Smooth muscle cell (in vitro differentiated cells): ENCODE measurements around the gene SHB. TPM values are rescaled to one million over a fixed set of nuclear protein-coding genes. Genes with fewer than 3 reads are reported as not detected.

Experiments
- DNase-seq: peaks from one replicate; lab custom pipeline; 2025; ENCODE audit not compliant: unreplicated experiment; lab: John Stamatoyannopoulos, UW
- H2AFZ ChIP-seq: fragments of 200-600 bp; sonication (generic); 2 replicates; pipeline ENCODE4 v1.6.0; 2016; ENCODE audit warnings: antibody characterized with exemption, low read depth, mild to moderate bottlenecking
- H3F3A ChIP-seq: fragments of 200-600 bp; sonication (generic); 2 replicates; pipeline ENCODE4 v1.6.0; 2017; ENCODE audit warnings: antibody characterized with exemption, low read depth
- H3K27ac ChIP-seq: fragments of 200-600 bp; sonication (generic); 2 replicates; pipeline ENCODE4 v1.5.1; 2016; ENCODE audit warnings: low read depth, mild to moderate bottlenecking
- H3K27me3 ChIP-seq: fragments of 200-600 bp; sonication (generic); 2 replicates; pipeline ENCODE4 v1.6.1; 2016; ENCODE audit warnings: low read depth, mild to moderate bottlenecking
- H3K36me3 ChIP-seq: fragments of 200-600 bp; sonication (generic); 2 replicates; pipeline ENCODE4 v1.5.1; 2016; ENCODE audit warnings: low read depth
- H3K4me1 ChIP-seq: fragments of 200-600 bp; sonication (generic); 2 replicates; pipeline ENCODE4 v1.5.1; 2016; ENCODE audit warnings: low read depth
- H3K4me2 ChIP-seq: fragments of 200-600 bp; sonication (generic); 2 replicates; pipeline ENCODE4 v1.6.0; 2016; ENCODE audit warnings: mild to moderate bottlenecking
- H3K4me3 ChIP-seq: fragments of 200-600 bp; sonication (generic); 2 replicates; pipeline ENCODE4 v1.5.1; 2016; ENCODE audit warnings: mild to moderate bottlenecking
- H3K79me2 ChIP-seq: fragments of 200-600 bp; sonication (generic); 2 replicates; pipeline ENCODE4 v1.6.0; 2016; ENCODE audit warnings: low read depth, mild to moderate bottlenecking
- H3K9ac ChIP-seq: fragments of 200-600 bp; sonication (generic); 2 replicates; pipeline ENCODE4 v1.6.0; 2016; ENCODE audit warnings: low read depth
- H3K9me3 ChIP-seq: fragments of 200-600 bp; sonication (generic); replicated peaks from 2 replicates; pipeline ENCODE4 v1.5.1; 2016; ENCODE audit warnings: low read depth
- H4K20me1 ChIP-seq: fragments of 200-600 bp; sonication (generic); 2 replicates; pipeline ENCODE4 v1.6.0; 2016; ENCODE audit warnings: low read depth
- whole genome bisulfite sequencing: methylation state at CpG from one replicate; pipeline ENCODE4 v1.1.7; 2016; ENCODE audit warnings: low lambda C conversion rate; 5-methylcytosine and 5-hydroxymethylcytosine counted together
- polyA plus RNA-seq: library from polyadenylated mRNA; unstranded; fragments of >200 nt; fragmentation: Nextera tagmentation; extraction: Ambion mirVana; gene quantifications from 2 replicates; pipeline ENCODE4 v1.2.1, GENCODE V29; 2016
- total RNA-seq: library from RNA; depleted of rRNA; stranded (reverse); fragments of >200 nt; gene quantifications from 2 replicates; pipeline ENCODE4 v1.2.3, GENCODE V29; 2014
- TF ChIP-seq, protein P1 (sequence below): fragments of 200-600 bp; sonication (generic); IDR thresholded peaks from 2 replicates; pipeline ENCODE4 v1.5.1; 2017; ENCODE audit warnings: borderline replicate concordance, mild to moderate bottlenecking, antibody characterized with exemption; ENCODE audit not compliant: insufficient read depth, poor library complexity, severe bottlenecking

The SHB gene
- total and polyA plus RNA-seq, 2 experiments from 2014 or later: 16.4 to 32.4 TPM

DNA sequence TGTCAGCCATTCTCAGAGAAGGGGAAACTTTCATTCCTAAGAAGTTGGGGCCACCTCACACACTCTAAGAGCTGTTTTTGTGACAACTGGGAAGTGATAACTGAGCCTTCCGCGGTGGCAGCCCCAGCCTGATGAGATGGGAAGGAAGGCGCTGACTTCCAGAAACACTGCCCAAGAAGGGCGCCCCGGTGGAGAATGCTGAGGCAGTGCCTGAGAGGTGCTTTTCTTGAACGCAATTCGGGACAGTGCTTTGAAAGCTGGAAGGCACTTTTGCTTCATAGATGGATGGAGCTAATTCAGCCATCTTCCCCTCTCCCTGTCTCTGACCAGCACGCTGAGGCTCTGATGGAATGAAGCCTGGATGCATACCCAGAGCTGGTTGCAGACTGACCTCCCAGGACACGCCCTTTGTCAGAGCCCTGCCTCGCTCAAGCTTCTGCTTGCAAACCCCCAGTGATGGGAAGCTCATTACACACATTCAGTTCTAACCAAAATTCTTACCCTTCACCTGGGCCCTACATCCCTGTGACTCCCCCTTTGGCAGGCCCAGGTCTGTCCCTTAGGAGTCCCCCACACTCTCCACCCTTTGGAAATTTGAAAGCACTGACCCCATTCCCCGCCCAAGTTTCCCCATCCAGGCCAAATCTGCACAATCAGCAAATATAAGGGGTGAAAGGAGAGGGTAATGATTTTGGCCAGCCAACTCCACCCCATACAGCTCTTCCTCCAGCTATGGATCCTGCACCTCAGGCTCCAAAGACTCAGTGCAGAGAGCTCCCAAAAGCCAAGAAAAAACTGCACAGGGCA, 98.5 kb downstream of the SHB start:
- no peak overlapping the region for H3K9ac ChIP-seq
- peaks cover 48% of the 10 kb centered on the region for H3K79me2 ChIP-seq
- WGBS: 97% methylated on average over 11 of the region's 11 CpGs
- H3K4me2 ChIP-seq: no peak overlapping the region
- TF ChIP-seq, protein P1, sequence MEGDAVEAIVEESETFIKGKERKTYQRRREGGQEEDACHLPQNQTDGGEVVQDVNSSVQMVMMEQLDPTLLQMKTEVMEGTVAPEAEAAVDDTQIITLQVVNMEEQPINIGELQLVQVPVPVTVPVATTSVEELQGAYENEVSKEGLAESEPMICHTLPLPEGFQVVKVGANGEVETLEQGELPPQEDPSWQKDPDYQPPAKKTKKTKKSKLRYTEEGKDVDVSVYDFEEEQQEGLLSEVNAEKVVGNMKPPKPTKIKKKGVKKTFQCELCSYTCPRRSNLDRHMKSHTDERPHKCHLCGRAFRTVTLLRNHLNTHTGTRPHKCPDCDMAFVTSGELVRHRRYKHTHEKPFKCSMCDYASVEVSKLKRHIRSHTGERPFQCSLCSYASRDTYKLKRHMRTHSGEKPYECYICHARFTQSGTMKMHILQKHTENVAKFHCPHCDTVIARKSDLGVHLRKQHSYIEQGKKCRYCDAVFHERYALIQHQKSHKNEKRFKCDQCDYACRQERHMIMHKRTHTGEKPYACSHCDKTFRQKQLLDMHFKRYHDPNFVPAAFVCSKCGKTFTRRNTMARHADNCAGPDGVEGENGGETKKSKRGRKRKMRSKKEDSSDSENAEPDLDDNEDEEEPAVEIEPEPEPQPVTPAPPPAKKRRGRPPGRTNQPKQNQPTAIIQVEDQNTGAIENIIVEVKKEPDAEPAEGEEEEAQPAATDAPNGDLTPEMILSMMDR: no peak
- no peaks in the 10 kb centered on the region for H3K36me3 ChIP-seq
- peaks cover 5% of the 10 kb centered on the region for H3K4me1 ChIP-seq
- H3K9me3 ChIP-seq: no peaks in the 10 kb centered on the region
- H3K27me3 ChIP-seq: no peaks in the 10 kb centered on the region
- DNase-seq: no peak
- no peak overlapping the region for H3K4me3 ChIP-seq
- no peak overlapping the region for H2AFZ ChIP-seq
- no peak overlapping the region for H3K27ac ChIP-seq
- no peaks in the 10 kb centered on the region for H3F3A ChIP-seq
- peaks cover 26% of the 10 kb centered on the region for H4K20me1 ChIP-seq

- H3K9me3 ChIP-seq: no peaks in the 10 kb centered on the region
Measured at GRCh38 chr9:37969558-37970300, 99.3 kb downstream of the SHB start.

DNA sequence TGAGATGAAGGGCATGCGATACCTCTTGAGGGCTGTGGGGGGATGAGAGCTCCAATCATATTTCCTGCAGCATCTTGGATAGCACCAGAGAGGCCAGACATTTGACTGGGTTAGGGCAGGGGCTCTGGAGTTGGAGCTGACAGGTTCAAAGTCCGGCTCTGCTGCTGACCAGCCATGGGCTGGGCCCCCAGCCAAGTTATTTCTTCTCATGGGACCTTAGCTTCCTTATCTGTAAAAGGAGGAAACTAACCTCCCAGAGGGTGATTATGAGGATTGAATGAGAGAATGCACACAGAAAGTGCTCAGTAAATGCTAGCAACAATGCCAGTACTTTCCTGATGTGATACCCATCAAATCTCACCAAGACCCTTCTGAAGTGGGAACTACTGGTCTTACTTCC, 99.9 kb downstream of the SHB start:
- no peaks in the 10 kb centered on the region for H3F3A ChIP-seq
- no peaks in the 10 kb centered on the region for H3K9me3 ChIP-seq
- TF ChIP-seq, protein P1: no peak
- peaks cover 5% of the 10 kb centered on the region for H3K4me1 ChIP-seq
- peaks cover 30% of the 10 kb centered on the region for H4K20me1 ChIP-seq
- H3K4me2 ChIP-seq: no peak overlapping the region
- no peak overlapping the region for H3K9ac ChIP-seq
- no peak overlapping the region for H3K27ac ChIP-seq
- no peak overlapping the region for H2AFZ ChIP-seq
- peaks cover 39% of the 10 kb centered on the region for H3K79me2 ChIP-seq
- H3K4me3 ChIP-seq: no peak overlapping the region
- H3K27me3 ChIP-seq: no peaks in the 10 kb centered on the region
- WGBS: 68% methylated on average over 2 of the region's 2 CpGs
- H3K36me3 ChIP-seq: no peaks in the 10 kb centered on the region
- no peak for DNase-seq

More at GRCh38 chr9:37969558-37970300, 99.3 kb downstream of the SHB start:
- Histone ChIP-seq H3K36me3 (no peaks in the 10 kb centered on the region), H3K27me3 (no peaks in the 10 kb centered on the region), H3K4me1 (peaks cover 5% of the 10 kb centered on the region), H3F3A (no peaks in the 10 kb centered on the region), H3K4me3 (no peak overlapping the region), H3K9ac (no peak overlapping the region), H3K4me2 (no peak overlapping the region), H4K20me1 (peaks cover 26% of the 10 kb centered on the region), H2AFZ (no peak overlapping the region), H3K27ac (no peak overlapping the region), H3K79me2 (peaks cover 42% of the 10 kb centered on the region)
- DNase-seq: no peak
- 79% methylated on average over 11 of the region's 11 CpGs for WGBS
- TF ChIP-seq, protein P1: no peak
